MM.1S (cell line): ENCODE data around the gene RPS6KB1.

Experiments
- EZH2 ChIP-seq: fragments of 300-600 bp; sonication (generic); optimal IDR thresholded peaks from 2 replicates; pipeline ENCODE3; 2017; ENCODE audit warnings: low read depth, mild to moderate bottlenecking, antibody characterized with exemption, low read length, mixed read lengths
- EZH2phosphoT487 ChIP-seq: fragments of 300-600 bp; sonication (generic); IDR thresholded peaks from 2 replicates; pipeline ENCODE4 v1.6.1; 2018; ENCODE audit warnings: antibody characterized with exemption, low read length
- TF ChIP-seq, protein P1 (sequence below): fragments of 300-600 bp; sonication (generic); IDR thresholded peaks from 2 replicates; pipeline ENCODE4 v1.5.1; 2016; ENCODE audit warnings: antibody characterized with exemption, low read length, mixed read lengths

DNA sequence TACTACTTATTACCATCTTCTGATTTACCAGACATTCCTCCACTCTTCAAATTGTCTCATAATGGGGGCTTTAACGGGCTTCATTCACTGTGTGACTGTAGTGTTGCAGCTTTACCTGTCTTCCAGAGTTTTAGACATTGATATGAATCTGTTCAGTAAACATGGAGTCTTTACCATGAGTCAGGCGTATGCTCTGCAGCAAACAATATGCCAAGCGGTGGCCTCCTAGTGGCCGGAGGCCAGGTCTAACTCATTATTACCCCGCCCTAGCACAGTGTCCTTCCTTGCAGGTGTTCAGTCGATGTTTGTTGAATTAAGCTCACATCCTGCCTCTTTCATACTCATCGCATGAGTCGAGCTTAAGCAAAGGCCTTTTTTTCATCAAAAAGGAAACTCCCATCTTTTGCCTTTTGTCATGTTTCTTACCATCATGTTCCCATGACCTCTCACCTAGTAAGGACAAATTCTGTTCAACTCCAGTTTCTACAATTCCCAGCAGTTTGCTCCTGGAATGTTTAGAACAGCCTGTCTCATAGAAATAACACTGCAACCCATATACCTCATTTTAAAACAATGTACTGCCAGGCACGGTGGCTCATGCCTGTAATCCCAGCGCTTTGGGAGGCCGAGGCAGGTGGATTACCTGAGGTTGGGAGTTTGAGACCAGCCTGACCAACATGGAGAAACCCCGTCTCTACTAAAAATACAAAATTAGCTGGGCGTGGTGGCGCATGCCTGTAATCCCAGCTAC is 39.6 kb upstream of the RPS6KB1 start:
- TF ChIP-seq, protein P1, sequence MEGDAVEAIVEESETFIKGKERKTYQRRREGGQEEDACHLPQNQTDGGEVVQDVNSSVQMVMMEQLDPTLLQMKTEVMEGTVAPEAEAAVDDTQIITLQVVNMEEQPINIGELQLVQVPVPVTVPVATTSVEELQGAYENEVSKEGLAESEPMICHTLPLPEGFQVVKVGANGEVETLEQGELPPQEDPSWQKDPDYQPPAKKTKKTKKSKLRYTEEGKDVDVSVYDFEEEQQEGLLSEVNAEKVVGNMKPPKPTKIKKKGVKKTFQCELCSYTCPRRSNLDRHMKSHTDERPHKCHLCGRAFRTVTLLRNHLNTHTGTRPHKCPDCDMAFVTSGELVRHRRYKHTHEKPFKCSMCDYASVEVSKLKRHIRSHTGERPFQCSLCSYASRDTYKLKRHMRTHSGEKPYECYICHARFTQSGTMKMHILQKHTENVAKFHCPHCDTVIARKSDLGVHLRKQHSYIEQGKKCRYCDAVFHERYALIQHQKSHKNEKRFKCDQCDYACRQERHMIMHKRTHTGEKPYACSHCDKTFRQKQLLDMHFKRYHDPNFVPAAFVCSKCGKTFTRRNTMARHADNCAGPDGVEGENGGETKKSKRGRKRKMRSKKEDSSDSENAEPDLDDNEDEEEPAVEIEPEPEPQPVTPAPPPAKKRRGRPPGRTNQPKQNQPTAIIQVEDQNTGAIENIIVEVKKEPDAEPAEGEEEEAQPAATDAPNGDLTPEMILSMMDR: peak; percentile 55
- TF ChIP-seq EZH2 (no peak), EZH2phosphoT487 (no peak)
